ENCODE results near the gene ANXA11.

- no peak for TF ChIP-seq CTCF (IDR thresholded peaks at IDR 0.05; ENCODE audit: borderline replicate concordance, extremely low read depth, low read length, poor library complexity, severe bottlenecking)
- TF ChIP-seq EZH2 (IDR thresholded peaks at IDR 0.05; ENCODE audit: borderline replicate concordance, low read depth, low read length, severe bottlenecking): no peak
These were observed 21.9 kb downstream of the ANXA11 start for GRCh38 chr10:80183436-80183835.

All from DND-41 (cell line).